ENCODE measurements around the gene ENOX1.
A peak's percentile ranks its signal among the peaks of the same experiment; 100 is the strongest.

Gene ENOX1

DNA sequence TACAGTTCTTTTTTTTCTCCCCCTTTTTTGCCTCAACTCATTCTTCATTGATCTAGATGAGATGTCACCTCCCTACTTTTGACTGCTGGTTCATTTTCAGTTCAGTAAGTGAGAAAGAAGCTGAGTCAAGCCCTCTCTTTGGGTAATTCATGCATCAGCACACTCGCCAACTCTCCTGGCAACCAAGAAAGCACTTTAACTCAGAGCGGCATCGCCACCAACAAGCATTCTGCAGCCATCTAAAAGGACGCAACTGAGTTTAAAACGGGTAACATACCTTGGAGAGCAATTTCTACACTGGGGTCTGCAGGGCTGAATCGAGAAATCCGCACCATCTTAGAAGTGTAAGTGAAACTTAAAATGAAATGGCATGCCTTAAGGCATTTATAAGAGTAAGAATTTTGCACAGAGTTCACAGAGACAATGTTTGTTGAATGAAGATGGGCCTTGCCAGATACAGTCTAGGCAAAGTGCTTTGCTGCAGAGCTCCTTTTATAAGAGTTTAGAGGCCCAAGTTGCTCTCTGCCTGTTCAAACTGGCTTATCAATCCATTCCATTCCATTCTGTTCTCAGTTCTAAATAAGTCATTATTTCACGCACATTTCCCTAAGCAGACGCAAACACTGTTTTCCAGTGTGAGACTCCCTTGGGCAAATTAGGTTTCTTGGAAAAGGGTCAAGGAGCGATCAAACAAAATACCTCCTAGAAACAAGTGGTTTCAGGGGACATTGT is 338.0 kb downstream of the ENOX1 start:
- no peaks in the 10 kb centered on the region for H3K4me1 ChIP-seq (ENCODE audit: control insufficient read depth, low read depth, low read length)
- no peak overlapping the region for H3K27ac ChIP-seq (ENCODE audit: low read depth, low read length)
- H3K56ac ChIP-seq (ENCODE audit: low read length): no peak overlapping the region
- H3K23ac ChIP-seq (ENCODE audit: low read length): no peak overlapping the region
- H3K9ac ChIP-seq (ENCODE audit: low read length): no peak overlapping the region
- no peak overlapping the region for H2BK15ac ChIP-seq (replicated peaks; ENCODE audit: low read depth)
- H3K79me1 ChIP-seq (ENCODE audit: low read length): no peaks in the 10 kb centered on the region
- H4K5ac ChIP-seq (ENCODE audit: low read length): no peak overlapping the region
- no peak overlapping the region for H3K4ac ChIP-seq (ENCODE audit: low read depth, low read length)
- no peak for DNase-seq
- H2AK5ac ChIP-seq (ENCODE audit: low read length): no peak overlapping the region
- no peaks in the 10 kb centered on the region for H3K36me3 ChIP-seq (ENCODE audit: control insufficient read depth, insufficient read depth, low read length)
- H3K27me3 ChIP-seq (ENCODE audit: insufficient read depth, low read length, poor library complexity): no peaks in the 10 kb centered on the region
- H3K4me2 ChIP-seq (ENCODE audit: low read length): no peak overlapping the region
- no peak overlapping the region for H2BK5ac ChIP-seq (ENCODE audit: low read length)
- no peak overlapping the region for H3K18ac ChIP-seq (ENCODE audit: low read length)
- no peak overlapping the region for H2BK120ac ChIP-seq (ENCODE audit: low read depth, low read length)
- H4K8ac ChIP-seq (ENCODE audit: low read depth, low read length): no peak overlapping the region
- no CpG with 5 or more reads among the region's 10 CpGs for WGBS (ENCODE audit: extremely low coverage, insufficient coverage, low lambda C conversion rate)
- no peaks in the 10 kb centered on the region for H3K79me2 ChIP-seq (ENCODE audit: control insufficient read depth, insufficient read depth, low read length)
- no peak overlapping the region for H3K4me3 ChIP-seq (ENCODE audit: low read length)

DNA sequence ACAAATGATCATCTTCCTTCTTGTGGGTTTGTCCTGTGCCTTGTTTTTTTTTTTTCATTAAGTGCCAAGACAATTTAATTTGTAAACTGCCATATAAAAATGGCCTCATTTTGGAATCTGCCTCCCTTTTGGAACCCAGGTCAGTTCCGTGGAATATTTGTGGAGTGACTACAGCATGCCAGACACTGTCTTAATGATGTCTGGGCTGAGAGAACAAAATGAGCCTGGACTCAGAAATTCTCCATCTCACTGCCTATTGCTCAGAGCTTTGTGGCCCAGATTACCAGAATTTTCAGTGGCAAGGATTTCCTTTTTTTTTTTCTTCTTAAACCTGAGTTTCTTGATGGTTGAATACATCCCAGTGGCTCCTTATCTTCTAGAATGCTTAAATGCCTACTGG is 340.6 kb downstream of the ENOX1 start:
- Histone ChIP-seq H3K9ac (ENCODE audit: low read length) (no peak overlapping the region), H3K4ac (ENCODE audit: low read depth, low read length) (no peak overlapping the region), H3K27me3 (ENCODE audit: insufficient read depth, low read length, poor library complexity) (no peaks in the 10 kb centered on the region), H2BK120ac (ENCODE audit: low read depth, low read length) (no peak overlapping the region), H3K4me1 (ENCODE audit: control insufficient read depth, low read depth, low read length) (no peaks in the 10 kb centered on the region), H2BK15ac (replicated peaks; ENCODE audit: low read depth) (no peak overlapping the region), H3K36me3 (ENCODE audit: control insufficient read depth, insufficient read depth, low read length) (no peaks in the 10 kb centered on the region), H3K4me2 (ENCODE audit: low read length) (no peak overlapping the region), H2AK5ac (ENCODE audit: low read length) (no peak overlapping the region), H3K18ac (ENCODE audit: low read length) (no peak overlapping the region), H3K4me3 (ENCODE audit: low read length) (no peak overlapping the region), H4K5ac (ENCODE audit: low read length) (no peak overlapping the region), H4K8ac (ENCODE audit: low read depth, low read length) (no peak overlapping the region), H3K79me1 (ENCODE audit: low read length) (no peaks in the 10 kb centered on the region), H3K56ac (ENCODE audit: low read length) (no peak overlapping the region), H2BK5ac (ENCODE audit: low read length) (no peak overlapping the region), H3K27ac (ENCODE audit: low read depth, low read length) (no peak overlapping the region), H3K79me2 (ENCODE audit: control insufficient read depth, insufficient read depth, low read length) (no peaks in the 10 kb centered on the region), H3K23ac (ENCODE audit: low read length) (no peak overlapping the region)
- no peak for DNase-seq
- no CpG with 5 or more reads among the region's 1 CpG for WGBS (ENCODE audit: extremely low coverage, insufficient coverage, low lambda C conversion rate)

DNA sequence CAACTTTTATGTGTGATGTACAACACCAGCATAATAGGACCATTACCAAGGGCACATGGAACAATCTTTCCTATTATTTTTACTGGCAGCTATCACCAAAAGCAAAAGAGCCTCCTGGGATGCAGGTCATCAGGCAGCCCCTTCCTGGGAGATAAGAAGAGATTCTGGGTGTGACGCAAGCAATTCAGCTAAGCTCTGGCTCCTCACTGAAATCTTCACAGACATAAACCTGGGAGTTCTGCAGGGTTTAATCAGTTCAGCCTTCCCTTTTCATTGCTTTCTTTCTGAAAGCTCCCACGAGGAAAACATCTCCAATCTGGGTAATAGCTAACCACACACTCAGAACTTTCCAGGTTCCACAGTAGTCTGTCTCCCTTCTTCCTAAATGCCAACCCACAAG is 341.1 kb downstream of the ENOX1 start:
- no peaks in the 10 kb centered on the region for H3K4me1 ChIP-seq (ENCODE audit: control insufficient read depth, low read depth, low read length)
- WGBS (ENCODE audit: extremely low coverage, insufficient coverage, low lambda C conversion rate): no CpG with 5 or more reads among the region's 2 CpGs
- no peak overlapping the region for H2AK5ac ChIP-seq (ENCODE audit: low read length)
- no peaks in the 10 kb centered on the region for H3K79me2 ChIP-seq (ENCODE audit: control insufficient read depth, insufficient read depth, low read length)
- no peak overlapping the region for H3K27ac ChIP-seq (ENCODE audit: low read depth, low read length)
- no peak overlapping the region for H3K23ac ChIP-seq (ENCODE audit: low read length)
- no peak overlapping the region for H2BK5ac ChIP-seq (ENCODE audit: low read length)
- H3K4ac ChIP-seq (ENCODE audit: low read depth, low read length): no peak overlapping the region
- no peak overlapping the region for H4K8ac ChIP-seq (ENCODE audit: low read depth, low read length)
- H3K18ac ChIP-seq (ENCODE audit: low read length): no peak overlapping the region
- H2BK120ac ChIP-seq (ENCODE audit: low read depth, low read length): no peak overlapping the region
- DNase-seq: peak; percentile 35
- H3K36me3 ChIP-seq (ENCODE audit: control insufficient read depth, insufficient read depth, low read length): no peaks in the 10 kb centered on the region
- no peak overlapping the region for H3K4me3 ChIP-seq (ENCODE audit: low read length)
- no peak overlapping the region for H3K9ac ChIP-seq (ENCODE audit: low read length)
- no peak overlapping the region for H3K56ac ChIP-seq (ENCODE audit: low read length)
- no peaks in the 10 kb centered on the region for H3K27me3 ChIP-seq (ENCODE audit: insufficient read depth, low read length, poor library complexity)
- H3K79me1 ChIP-seq (ENCODE audit: low read length): no peaks in the 10 kb centered on the region
- H2BK15ac ChIP-seq (replicated peaks; ENCODE audit: low read depth): no peak overlapping the region
- H4K5ac ChIP-seq (ENCODE audit: low read length): no peak overlapping the region
- no peak overlapping the region for H3K4me2 ChIP-seq (ENCODE audit: low read length)

DNA sequence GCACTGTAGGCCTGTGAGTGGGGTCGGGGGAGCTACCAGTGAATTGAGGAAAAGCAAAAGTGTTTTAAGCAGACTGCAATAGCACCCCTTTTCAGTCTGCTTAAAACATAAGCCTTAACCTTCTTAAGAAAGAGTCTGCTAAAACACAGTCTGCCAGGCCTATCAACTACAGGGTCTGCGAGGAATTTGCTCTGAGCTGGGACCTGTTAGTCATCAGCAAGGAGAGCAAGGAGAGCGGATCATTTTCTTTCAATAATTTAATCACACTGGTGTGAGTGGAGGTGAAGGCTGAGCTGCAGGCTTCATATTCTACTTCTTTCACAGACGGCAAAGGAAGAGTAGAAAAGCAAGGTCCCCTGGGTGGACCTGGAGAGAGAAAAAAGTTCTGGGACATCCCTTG is 342.7 kb downstream of the ENOX1 start:
- H2BK15ac ChIP-seq (replicated peaks; ENCODE audit: low read depth): no peak overlapping the region
- no peak for DNase-seq
- H4K5ac ChIP-seq (ENCODE audit: low read length): no peak overlapping the region
- no peaks in the 10 kb centered on the region for H3K27me3 ChIP-seq (ENCODE audit: insufficient read depth, low read length, poor library complexity)
- H3K36me3 ChIP-seq (ENCODE audit: control insufficient read depth, insufficient read depth, low read length): no peaks in the 10 kb centered on the region
- no peaks in the 10 kb centered on the region for H3K4me1 ChIP-seq (ENCODE audit: control insufficient read depth, low read depth, low read length)
- no peaks in the 10 kb centered on the region for H3K79me1 ChIP-seq (ENCODE audit: low read length)
- no CpG with 5 or more reads among the region's 4 CpGs for WGBS (ENCODE audit: extremely low coverage, insufficient coverage, low lambda C conversion rate)
- no peak overlapping the region for H2BK5ac ChIP-seq (ENCODE audit: low read length)
- H3K56ac ChIP-seq (ENCODE audit: low read length): no peak overlapping the region
- H2BK120ac ChIP-seq (ENCODE audit: low read depth, low read length): no peak overlapping the region
- no peak overlapping the region for H3K4me2 ChIP-seq (ENCODE audit: low read length)
- H3K27ac ChIP-seq (ENCODE audit: low read depth, low read length): no peak overlapping the region
- H3K4ac ChIP-seq (ENCODE audit: low read depth, low read length): no peak overlapping the region
- H3K18ac ChIP-seq (ENCODE audit: low read length): no peak overlapping the region
- H3K23ac ChIP-seq (ENCODE audit: low read length): no peak overlapping the region
- no peak overlapping the region for H4K8ac ChIP-seq (ENCODE audit: low read depth, low read length)
- no peak overlapping the region for H3K9ac ChIP-seq (ENCODE audit: low read length)
- no peak overlapping the region for H2AK5ac ChIP-seq (ENCODE audit: low read length)
- H3K4me3 ChIP-seq (ENCODE audit: low read length): no peak overlapping the region
- H3K79me2 ChIP-seq (ENCODE audit: control insufficient read depth, insufficient read depth, low read length): no peaks in the 10 kb centered on the region

DNA sequence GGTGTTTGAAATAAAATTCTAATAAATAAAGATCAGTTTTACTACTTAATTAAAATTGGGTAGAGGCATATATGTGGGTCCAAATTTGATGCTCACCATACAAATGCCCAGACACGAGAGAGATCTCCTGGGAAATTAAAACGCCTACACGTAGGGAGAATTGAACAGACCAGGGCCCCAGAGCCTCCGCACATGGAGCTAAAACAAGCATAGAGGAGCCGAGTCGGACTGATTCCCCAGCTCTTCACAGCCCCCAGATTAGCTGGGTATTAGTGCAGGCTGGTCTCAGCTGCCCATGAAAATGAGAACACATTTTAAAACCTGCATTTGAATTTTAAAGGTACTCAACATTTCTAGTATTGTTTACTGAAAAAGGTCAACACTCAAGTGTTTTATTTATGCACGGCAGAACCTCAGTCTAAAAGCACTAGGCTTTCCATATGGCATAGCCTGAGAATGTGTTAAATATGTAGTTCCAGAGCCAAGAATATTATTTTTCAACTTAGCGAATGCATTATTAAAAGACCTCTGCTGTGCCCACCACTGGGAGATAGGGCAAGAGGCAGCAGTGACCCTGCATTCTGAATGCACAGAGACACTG is 344.8 kb downstream of the ENOX1 start:
- H3K79me1 ChIP-seq (ENCODE audit: low read length): no peaks in the 10 kb centered on the region
- H3K4me1 ChIP-seq (ENCODE audit: control insufficient read depth, low read depth, low read length): no peaks in the 10 kb centered on the region
- H3K23ac ChIP-seq (ENCODE audit: low read length): no peak overlapping the region
- H3K9ac ChIP-seq (ENCODE audit: low read length): no peak overlapping the region
- no peak overlapping the region for H4K5ac ChIP-seq (ENCODE audit: low read length)
- no peak for DNase-seq
- no peak overlapping the region for H2BK120ac ChIP-seq (ENCODE audit: low read depth, low read length)
- no peaks in the 10 kb centered on the region for H3K36me3 ChIP-seq (ENCODE audit: control insufficient read depth, insufficient read depth, low read length)
- H3K56ac ChIP-seq (ENCODE audit: low read length): no peak overlapping the region
- H3K4me3 ChIP-seq (ENCODE audit: low read length): no peak overlapping the region
- H2BK5ac ChIP-seq (ENCODE audit: low read length): no peak overlapping the region
- no peaks in the 10 kb centered on the region for H3K79me2 ChIP-seq (ENCODE audit: control insufficient read depth, insufficient read depth, low read length)
- no peak overlapping the region for H2AK5ac ChIP-seq (ENCODE audit: low read length)
- no peak overlapping the region for H3K18ac ChIP-seq (ENCODE audit: low read length)
- H3K27ac ChIP-seq (ENCODE audit: low read depth, low read length): no peak overlapping the region
- H4K8ac ChIP-seq (ENCODE audit: low read depth, low read length): no peak overlapping the region
- no peaks in the 10 kb centered on the region for H3K27me3 ChIP-seq (ENCODE audit: insufficient read depth, low read length, poor library complexity)
- H3K4ac ChIP-seq (ENCODE audit: low read depth, low read length): no peak overlapping the region
- no CpG with 5 or more reads among the region's 8 CpGs for WGBS (ENCODE audit: extremely low coverage, insufficient coverage, low lambda C conversion rate)
- H3K4me2 ChIP-seq (ENCODE audit: low read length): no peak overlapping the region
- no peak overlapping the region for H2BK15ac ChIP-seq (replicated peaks; ENCODE audit: low read depth)

DNA sequence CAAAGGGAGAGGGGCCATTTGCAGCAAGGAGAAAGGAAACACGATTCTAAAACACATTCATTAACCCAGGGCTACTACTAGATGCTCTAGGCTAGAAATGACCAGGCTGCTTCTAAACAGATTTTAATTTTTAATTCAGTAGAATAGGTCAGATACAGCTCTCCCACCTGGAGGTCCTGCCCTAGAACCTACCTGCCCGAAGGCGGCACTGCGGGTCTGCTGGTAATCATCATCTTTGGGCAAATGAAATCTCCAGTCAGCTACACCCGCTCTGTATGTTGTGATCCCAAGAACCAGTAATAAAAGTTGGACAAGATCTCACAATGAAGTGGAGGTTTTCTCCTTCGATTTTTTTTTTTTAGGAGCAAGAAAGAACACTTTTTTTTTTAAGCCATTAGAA is 345.3 kb downstream of the ENOX1 start:
- Histone ChIP-seq H4K5ac (ENCODE audit: low read length) (no peak overlapping the region), H3K27me3 (ENCODE audit: insufficient read depth, low read length, poor library complexity) (no peaks in the 10 kb centered on the region), H2BK15ac (replicated peaks; ENCODE audit: low read depth) (no peak overlapping the region), H2BK120ac (ENCODE audit: low read depth, low read length) (no peak overlapping the region), H3K36me3 (ENCODE audit: control insufficient read depth, insufficient read depth, low read length) (no peaks in the 10 kb centered on the region), H3K4me1 (ENCODE audit: control insufficient read depth, low read depth, low read length) (no peaks in the 10 kb centered on the region), H3K79me1 (ENCODE audit: low read length) (no peaks in the 10 kb centered on the region), H3K18ac (ENCODE audit: low read length) (no peak overlapping the region), H3K23ac (ENCODE audit: low read length) (no peak overlapping the region), H3K56ac (ENCODE audit: low read length) (no peak overlapping the region), H3K4me3 (ENCODE audit: low read length) (no peak overlapping the region), H2AK5ac (ENCODE audit: low read length) (no peak overlapping the region), H2BK5ac (ENCODE audit: low read length) (no peak overlapping the region), H3K79me2 (ENCODE audit: control insufficient read depth, insufficient read depth, low read length) (no peaks in the 10 kb centered on the region), H3K4ac (ENCODE audit: low read depth, low read length) (no peak overlapping the region), H4K8ac (ENCODE audit: low read depth, low read length) (no peak overlapping the region), H3K9ac (ENCODE audit: low read length) (no peak overlapping the region), H3K27ac (ENCODE audit: low read depth, low read length) (no peak overlapping the region), H3K4me2 (ENCODE audit: low read length) (no peak overlapping the region)
- no CpG with 5 or more reads among the region's 6 CpGs for WGBS (ENCODE audit: extremely low coverage, insufficient coverage, low lambda C conversion rate)
- DNase-seq: peak; percentile 19

All from mesendoderm (in vitro differentiated cells).